Posterior vena cava (tissue), 2 donors: ENCODE data around the gene HOXB5. TPM values are rescaled to one million over a fixed set of nuclear protein-coding genes. Genes with fewer than 3 reads are reported as not detected.
A peak's percentile ranks its signal among the peaks of the same experiment; 100 is the strongest.

ENCODE experiments used
- DNase-seq: peaks from one replicate; pipeline ENCODE4 v3.0.0-alpha.2; 2020; ENCODE audit warnings: low spot score
- intact Hi-C, 2 donors: fragments of 100-400 bp; cut with DNase I; formaldehyde crosslinking; loops; one replicate each; pipeline versions ENCODE4 v1.14.1 to v1.14.2; 2022 to 2023
- total RNA-seq, 2 donors: library from RNA; stranded (reverse); fragmentation: NEBNext Ultra II Directional; extraction: Animal tissue kit (Norgen Biotek cat#: 25700); gene quantifications; one replicate each; pipeline ENCODE4 v1.2.1, GENCODE V29; 2021
- donor health status: DM: yes; HTN: yes; CAD: no.
- donor health status: DM: yes; HTN: yes; CAD: no.

Gene HOXB5
- total RNA-seq, 2 donors from 2014 or later, result 1.1 to 2.8 TPM

GRCh38 chr17:48595278-48595999 lies 1.9 kb upstream of the HOXB5 start:
- intact Hi-C loops, result loop anchor here (5.0 to 10.0 kb wide), 2 partner anchors 241 to 258 kb away; no protein-coding TSS in a partner anchor
- DNase-seq, result no peak

- intact Hi-C loops, result loop anchor here (5.0 to 10.0 kb wide), 3 partner anchors 240 to 257 kb away; no protein-coding TSS in a partner anchor
- DNase-seq, result no peak
These were observed 1.1 kb upstream of the HOXB5 start for GRCh38 chr17:48594538-48595277.

GRCh38 chr17:48593840-48594537 lies 410 bp upstream of the HOXB5 start:
- DNase-seq, result peak; percentile 94
- intact Hi-C loops, result loop anchor here (5.0 to 10.0 kb wide), 2 partner anchors 239 to 242 kb away; no protein-coding TSS in a partner anchor

- intact Hi-C loops, result loop anchor here (5.0 to 10.0 kb wide), 2 partner anchors 238 to 240 kb away; no protein-coding TSS in a partner anchor
- DNase-seq, result no peak
These were observed 1.0 kb downstream of the HOXB5 start for GRCh38 chr17:48592577-48592976.

- intact Hi-C loops, result loop anchor here (5.0 to 10.0 kb wide), 2 partner anchors 237 to 240 kb away; no protein-coding TSS in a partner anchor
- no peak for DNase-seq
These were observed 1.5 kb downstream of the HOXB5 start for GRCh38 chr17:48592057-48592514.

GRCh38 chr17:48591255-48592056 lies 2.1 kb downstream of the HOXB5 start:
- intact Hi-C loops, result loop anchor here (5.0 to 10.0 kb wide), 2 partner anchors 237 to 239 kb away; no protein-coding TSS in a partner anchor
- no peak for DNase-seq

- intact Hi-C loops, result loop anchor here (1.0 to 10.0 kb wide), 3 partner anchors 97 to 238 kb away; no protein-coding TSS in a partner anchor
- DNase-seq, result no peak
These were observed 2.9 kb downstream of the HOXB5 start for GRCh38 chr17:48590607-48591161.

GRCh38 chr17:48589831-48590606 lies 3.6 kb downstream of the HOXB5 start, which contains the start of gene HOXB3:
Gene HOXB3, minus strand, starts transcription at chr17:48590241. Its CDS starts 37,767 bp downstream, at chr17:48552474.
- DNase-seq, result no peak
- intact Hi-C loops, result loop anchor here (1.0 to 10.0 kb wide), 3 partner anchors 97 to 238 kb away; no protein-coding TSS in a partner anchor

GRCh38 chr17:48589060-48589830 lies 4.3 kb downstream of the HOXB5 start:
- intact Hi-C loops, result no loop called here
- no peak for DNase-seq

GRCh38 chr17:48588528-48588927 lies 5.1 kb downstream of the HOXB5 start:
- no peak for DNase-seq
- intact Hi-C loops, result no loop called here

- intact Hi-C loops, result no loop called here
- no peak for DNase-seq
These were observed 5.5 kb downstream of the HOXB5 start for GRCh38 chr17:48588074-48588415.

GRCh38 chr17:48587276-48588073 lies 6.1 kb downstream of the HOXB5 start:
- intact Hi-C loops, result no loop called here
- no peak for DNase-seq

- intact Hi-C loops, result no loop called here
- no peak for DNase-seq
These were observed 7.0 kb downstream of the HOXB5 start for GRCh38 chr17:48586355-48587258.

- intact Hi-C loops, result no loop called here
- no peak for DNase-seq
These were observed 9.3 kb downstream of the HOXB5 start for GRCh38 chr17:48584223-48584741.

- DNase-seq, result no peak
- intact Hi-C loops, result no loop called here
These were observed 9.8 kb downstream of the HOXB5 start for GRCh38 chr17:48583708-48584222.
